CD4-positive, alpha-beta T cell treated with Interleukin-1 beta for 1 hour (primary cell): ENCODE data around the gene CDC34.

Source experiments
- DNase-seq, 2 donors: peaks; one replicate each; pipeline ENCODE4 v3.0.0-alpha.2; 2020 to 2022

The CDC34 gene

DNA sequence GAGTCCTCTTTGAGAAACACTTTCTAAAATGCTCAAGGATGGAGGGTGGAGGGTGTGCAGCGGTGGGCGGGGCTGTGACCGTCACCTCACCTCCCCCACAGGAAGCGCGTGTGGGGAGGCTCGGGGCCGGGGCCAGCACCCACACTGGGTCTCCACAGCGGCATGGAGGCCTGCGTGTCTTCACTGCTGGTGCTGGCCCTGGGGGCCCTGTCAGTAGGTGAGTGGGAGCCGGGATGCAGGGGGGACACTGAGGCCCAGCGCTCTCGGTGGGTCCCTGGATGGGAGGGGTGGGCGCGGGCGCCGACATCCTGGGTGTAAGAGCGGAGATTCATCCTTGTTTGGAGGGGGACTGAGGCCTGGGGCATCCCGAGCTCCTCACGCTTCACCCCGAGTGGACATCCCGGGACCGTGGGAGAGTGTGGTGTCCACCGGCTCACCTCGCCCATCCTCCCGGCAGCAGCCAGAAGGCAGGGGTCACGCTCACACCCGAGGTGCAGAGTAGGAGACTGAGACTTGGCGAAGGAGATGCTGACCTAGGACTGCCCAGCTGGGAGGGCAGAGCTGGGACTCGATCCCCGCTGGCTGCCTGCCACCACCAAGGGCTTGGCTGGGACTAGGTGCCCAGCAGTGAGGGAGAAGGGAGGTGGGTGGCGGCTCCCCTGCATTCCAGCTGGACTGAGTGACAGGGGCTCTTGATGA is 12.5 kb downstream of the CDC34 start, which contains the start of gene GZMM:
TSS of gene GZMM (plus strand) at position 144 of the 699 bp plus-strand sequence. CDS start at position 163, 19 bp downstream.
- DNase-seq: peak; percentile 87 to 89

DNA sequence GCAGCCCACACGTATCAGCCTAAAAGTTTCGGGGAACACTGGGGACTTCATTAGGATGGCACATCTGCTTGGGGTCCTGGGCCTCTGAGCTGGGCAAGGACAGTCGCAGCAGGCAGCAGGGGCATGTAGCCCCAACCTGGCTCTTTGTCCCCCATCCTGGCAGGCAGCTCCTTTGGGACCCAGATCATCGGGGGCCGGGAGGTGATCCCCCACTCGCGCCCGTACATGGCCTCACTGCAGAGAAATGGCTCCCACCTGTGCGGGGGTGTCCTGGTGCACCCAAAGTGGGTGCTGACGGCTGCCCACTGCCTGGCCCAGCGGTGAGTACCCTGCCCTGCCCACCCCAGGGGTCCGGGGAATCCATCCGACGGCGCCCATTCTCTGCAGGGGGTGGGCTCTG is 15.6 kb downstream of the CDC34 start:
- DNase-seq: no peak

DNA sequence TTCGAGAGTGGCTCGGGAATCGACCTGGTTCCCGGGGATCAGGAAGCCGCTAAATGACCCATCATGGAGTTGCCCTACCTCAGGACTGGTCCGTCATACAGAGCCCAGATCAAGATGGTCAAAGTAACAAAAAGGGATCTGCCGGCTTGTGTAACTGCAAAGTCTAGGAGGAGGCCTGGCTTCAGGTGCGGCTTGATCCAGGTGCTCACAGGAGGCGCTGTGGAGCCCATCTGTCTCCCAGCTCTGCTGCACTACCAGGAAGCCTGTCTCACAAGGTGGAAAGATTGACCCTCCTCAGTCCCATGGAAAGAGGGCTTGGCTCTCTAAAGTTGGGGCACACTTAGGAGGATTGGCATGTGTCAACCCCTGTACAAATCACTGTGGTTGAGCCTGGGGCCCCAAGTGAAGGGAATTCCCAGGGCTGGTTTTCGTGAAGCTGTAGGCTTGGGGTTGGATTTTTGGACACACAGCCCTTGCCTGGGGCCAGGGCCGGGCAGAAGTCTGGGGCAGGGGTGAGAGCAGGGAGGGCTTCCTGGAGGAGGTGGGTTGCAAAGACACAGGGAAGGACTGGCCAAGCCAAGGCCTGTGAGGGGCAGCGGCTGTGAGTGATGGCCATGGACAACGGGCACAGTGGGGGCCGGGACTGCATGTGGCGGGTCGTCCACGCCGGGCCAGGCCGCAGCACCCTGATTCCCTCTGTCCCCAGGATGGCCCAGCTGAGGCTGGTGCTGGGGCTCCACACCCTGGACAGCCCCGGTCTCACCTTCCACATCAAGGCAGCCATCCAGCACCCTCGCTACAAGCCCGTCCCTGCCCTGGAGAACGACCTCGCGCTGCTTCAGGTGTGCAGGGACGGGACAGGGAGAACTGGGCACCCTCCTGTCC is 16.5 kb downstream of the CDC34 start:
- no peak for DNase-seq

DNA sequence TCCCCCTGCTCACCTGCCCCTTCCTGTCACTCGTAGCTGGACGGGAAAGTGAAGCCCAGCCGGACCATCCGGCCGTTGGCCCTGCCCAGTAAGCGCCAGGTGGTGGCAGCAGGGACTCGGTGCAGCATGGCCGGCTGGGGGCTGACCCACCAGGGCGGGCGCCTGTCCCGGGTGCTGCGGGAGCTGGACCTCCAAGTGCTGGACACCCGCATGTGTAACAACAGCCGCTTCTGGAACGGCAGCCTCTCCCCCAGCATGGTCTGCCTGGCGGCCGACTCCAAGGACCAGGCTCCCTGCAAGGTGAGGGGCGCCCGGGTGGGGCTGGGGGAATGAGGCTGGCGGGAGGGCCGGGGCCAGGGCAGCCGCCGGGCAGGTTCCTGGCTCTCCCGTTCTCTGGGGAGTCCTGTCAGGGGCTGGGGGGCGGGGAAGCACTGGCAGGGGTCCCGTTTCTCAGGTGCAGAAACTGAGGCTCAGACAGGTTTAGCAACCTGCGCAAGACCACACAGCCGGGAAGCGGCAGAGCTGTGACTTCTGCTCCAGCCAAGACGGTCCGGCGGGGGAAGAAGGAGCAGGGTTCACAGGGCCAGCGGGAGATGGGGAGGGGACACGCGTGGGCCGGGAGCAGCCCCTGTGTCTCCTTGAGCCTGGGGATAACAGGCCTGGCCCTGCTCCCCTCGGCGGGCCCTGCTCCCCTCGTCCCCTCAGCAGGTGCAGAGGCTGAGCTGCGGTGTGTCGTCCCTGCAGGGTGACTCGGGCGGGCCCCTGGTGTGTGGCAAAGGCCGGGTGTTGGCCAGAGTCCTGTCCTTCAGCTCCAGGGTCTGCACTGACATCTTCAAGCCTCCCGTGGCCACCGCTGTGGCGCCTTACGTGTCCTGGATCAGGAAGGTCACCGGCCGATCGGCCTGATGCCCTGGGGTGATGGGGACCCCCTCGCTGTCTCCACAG is 17.6 kb downstream of the CDC34 start:
- DNase-seq: no peak

DNA sequence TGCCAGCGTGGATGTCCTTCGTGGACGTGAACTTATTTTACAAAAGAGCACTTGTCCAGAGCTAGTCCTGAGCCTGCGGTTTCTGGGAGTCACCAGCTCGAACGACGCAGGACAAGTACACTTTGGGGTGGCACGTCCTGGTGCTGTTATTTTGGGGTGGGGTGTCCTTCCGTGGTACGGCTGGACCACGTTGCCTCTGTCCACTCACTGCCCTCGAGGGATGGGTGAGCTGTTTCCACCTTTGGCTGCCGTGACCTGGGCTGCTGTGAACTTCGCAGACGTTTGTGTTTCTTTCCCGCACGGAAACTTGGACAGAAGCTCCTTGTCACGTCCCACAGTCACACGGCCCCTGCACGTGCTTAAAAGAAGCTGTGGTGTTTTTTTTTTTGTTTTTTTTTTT is 23.3 kb downstream of the CDC34 start:
- no peak for DNase-seq

DNA sequence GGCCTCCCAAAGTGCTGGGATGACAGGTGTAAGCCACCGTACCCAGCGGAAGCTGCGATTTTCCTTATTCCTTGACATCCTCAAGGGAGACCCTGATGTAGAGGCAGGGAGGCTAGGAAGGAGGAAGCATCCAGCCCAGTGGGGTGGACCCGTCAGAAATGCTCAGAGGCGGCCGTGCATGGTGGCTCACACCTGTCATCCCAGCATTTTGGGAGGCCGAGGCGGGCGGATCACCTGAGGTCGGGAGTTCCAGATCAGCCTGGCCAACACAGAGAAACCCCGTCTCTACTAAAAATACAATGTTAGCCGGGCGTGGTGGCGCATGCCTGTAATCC is 23.9 kb downstream of the CDC34 start:
- DNase-seq: no peak

DNA sequence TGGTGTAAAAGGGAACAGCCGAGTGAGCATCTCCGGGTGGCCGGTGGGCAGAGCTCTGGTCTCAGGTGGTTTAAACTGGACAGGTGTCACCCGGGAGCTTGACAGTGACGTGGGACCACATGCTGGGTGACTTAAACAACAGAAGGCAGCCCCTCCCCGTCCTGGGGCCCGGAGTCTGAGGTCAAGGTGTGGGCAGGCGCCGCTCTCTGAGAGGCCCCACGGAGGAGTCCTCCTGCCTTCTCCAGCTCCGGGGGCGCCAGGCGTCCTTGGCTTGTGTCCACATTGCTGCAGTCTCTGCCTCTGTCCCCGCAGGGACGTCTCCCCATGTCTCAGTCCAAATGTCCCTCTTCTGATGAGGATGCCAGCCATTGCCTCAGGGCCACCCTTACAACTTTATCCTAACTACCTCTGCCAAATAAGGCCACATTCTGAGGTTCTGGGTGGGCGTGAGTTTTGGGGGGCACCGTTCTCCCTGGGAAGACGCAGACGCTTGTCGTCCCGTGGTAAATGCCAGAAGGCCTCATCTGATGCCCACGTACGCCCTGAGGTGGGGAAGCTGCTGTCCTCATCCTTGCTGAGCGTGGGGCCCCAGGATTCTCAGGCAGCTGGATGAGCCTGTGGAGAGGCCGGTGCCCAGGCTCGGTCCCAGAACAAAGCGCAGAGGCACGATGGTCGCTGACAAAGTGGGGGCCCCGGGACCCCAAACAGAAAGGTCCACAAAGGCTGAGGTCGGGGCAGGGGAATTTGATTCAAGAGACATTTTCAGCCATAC is 25.2 kb downstream of the CDC34 start:
- no peak for DNase-seq

DNA sequence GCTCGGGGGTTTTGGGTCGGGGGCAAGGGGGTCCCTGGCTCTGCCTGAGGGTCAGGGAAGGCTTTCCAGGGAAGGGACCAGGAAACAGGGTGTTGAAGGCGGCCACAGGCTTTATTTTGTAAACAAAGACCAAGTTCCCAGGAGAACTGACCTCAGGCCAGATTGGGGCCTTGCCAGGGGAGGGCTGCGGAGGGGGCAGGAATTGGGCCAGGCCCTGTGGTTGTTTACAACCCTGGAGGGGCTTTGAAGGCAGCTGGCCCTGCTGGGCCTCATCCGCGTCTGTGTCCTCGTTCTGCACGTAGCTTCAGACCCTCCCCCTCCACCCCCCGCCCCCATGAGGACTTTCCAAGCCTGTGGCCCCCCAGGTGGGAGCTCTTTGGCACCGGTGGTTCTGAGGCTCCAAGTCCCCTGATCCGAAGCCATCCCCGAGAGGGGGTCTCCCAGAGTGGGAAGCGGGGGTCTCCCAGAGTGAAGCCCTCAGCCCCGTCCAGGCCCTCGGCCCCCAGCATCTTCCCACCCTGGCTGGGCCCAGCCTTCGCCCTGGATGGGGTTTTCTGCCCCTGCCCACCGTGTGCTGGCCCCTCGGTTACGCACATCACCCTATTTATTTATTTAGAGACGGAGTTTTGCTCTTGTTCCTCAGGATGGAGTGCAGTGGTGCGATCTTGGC is 27.3 kb downstream of the CDC34 start:
- DNase-seq: no peak

DNA sequence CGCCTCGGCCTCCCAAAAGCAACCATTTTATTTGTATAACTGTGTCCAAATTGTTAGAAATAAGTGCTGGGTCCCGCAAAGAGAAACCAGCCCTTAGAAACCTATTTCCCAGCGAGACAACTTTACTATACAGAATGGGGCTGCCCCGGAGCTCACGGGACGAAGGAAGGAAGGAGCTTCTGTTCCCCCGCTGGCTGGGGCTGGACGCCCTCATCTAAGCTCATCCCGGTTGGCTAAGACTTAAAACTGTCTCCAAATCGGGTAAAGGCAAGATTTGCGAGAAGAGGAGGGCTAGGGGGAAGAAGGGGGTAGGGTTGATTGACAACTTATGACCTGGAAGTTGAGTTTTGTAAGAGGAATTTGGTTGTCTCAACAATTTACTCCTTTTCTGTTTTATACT is 28.6 kb downstream of the CDC34 start:
- DNase-seq: no peak

DNA sequence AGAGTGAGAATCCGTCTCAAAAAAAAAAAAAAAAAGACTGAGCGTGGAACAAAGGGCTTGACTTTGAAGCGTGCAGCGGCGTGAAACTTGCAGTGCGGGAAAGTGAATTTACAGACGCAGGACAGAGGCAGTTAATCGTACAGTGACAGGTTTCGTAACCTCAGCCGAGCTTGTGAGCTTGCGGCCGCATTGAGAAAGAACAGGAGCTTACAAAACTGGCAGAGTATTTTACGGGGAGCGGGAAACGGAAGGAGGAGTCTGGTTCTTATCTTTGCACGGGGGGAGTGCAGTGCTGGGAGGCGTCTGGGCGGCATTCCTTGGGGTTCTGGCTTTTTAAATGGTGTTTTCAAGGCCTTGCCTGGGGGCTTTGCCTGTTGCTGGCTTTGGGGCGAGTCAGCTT is 34.8 kb downstream of the CDC34 start:
- peak in 1 of 2 donors; percentile 42 for DNase-seq

DNA sequence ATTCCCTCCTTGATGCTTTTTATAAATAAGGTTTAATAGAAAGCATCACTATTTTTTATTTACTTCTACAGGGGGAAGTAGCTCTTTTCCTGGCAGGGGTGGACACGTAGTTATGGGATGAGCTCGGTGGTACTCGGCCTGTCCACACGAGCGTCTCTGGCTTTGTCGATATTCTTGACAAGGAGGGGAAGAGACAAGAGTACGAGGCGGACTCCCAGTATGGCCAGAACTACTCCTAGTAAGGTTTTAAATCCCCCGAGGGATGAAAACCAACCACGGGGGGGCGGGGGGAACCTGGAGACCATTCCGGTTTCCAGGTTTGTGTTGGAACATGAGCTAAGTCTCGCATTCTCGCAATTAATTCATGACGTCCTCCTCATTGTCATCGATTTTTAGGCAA is 35.3 kb downstream of the CDC34 start:
- no peak for DNase-seq

DNA sequence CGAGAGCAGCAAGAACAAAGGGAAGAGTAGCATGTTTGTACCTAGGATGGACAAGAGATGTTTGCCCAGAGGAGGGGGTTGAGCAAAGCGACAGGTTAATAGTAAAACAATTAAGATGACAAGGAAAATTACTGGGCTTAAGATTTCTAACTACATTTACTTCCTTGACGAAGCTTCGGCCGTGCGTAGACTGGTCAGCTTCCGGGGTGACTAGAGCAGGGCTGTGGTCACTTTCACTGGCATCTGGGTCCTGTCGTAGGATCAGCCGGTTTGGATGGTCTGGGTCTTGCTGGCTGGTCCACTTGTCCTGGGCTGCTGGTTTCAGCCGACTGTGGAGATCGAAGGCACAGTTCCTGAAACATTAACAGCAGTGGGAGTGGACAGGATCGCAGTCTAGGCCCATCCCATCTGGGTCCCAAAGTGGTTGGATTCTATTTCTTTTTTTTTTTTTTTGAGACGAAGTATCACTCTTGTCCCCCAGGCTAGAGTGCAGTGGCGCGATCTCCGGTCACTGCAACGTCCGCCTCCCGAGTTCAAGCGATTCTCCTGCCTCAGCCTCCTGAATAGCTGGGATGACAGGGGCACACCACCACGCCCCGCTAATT is 35.8 kb downstream of the CDC34 start:
- no peak for DNase-seq

DNA sequence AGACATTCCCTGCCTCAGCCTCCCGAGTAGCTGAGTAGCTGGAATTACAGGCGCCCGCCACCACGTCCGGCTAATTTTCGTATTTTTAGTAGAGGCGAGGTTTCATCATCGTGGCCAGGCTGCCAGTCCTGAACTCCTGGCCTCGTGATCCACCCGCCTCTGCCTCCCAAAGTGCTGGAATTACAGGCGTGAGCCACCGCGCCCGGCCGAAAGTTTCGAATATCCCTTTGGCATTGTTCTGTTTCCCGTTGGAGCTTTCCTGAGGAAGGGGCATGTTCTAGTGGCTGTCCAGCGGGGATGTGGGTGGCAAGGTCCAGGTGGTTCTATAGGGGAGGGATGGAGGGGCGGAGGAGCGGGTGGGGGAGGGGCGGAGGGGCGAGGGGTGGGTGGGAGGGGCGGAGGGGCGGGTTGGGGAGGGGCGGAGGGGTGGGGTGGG is 38.7 kb downstream of the CDC34 start:
- DNase-seq: no peak

DNA sequence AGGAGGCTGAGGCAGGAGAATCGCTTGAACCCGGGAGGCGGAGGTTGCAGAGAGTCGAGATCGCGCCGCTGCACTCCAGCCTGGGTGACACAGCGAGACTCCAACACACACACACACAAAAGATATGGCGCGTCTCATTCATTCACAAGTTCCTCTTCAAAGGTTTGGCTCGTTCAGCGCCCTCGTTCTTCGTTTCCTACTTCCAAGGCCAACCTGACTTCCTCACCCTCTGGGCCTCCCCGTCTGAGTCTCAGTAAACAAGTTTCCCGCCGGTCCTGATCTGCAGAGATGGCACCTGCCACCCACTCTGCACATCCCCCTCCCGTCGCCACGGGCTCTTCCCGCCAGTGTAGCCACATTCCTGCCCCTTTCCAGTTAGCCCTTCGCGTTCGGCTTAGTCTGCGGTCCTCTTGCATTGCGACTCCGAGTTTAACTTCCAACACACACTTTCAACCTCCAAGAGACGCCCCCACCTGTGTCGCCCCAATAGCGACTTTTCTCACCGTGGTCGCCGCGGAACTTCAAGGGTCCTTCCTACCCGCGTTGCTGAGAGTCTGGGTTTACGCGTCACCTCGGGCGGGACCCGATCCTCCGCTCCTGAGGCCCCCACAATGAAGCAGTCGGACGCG is 39.5 kb downstream of the CDC34 start:
- DNase-seq: peak; percentile 53 to 57

DNA sequence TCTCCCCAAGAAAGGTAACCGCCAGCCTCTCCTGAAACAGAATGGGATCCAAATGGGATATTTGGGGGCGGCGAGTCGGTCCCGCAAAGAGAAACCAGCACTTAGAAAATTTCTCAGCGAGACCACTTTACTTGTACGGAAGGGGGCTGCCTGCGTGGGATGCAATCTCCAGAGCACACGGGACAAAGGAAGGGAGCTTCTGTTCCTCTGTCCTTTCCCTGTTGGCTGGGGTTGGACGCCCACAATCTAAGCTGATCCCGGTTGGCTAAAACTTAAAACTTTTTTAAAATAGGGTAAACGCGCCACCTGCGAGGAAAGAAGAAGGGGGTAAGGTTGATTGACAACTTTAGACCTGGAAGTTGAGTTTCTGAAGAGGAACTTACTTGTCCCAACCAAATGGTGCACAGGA is 40.0 kb downstream of the CDC34 start:
- peak in 1 of 2 donors; percentile 37 for DNase-seq

DNA sequence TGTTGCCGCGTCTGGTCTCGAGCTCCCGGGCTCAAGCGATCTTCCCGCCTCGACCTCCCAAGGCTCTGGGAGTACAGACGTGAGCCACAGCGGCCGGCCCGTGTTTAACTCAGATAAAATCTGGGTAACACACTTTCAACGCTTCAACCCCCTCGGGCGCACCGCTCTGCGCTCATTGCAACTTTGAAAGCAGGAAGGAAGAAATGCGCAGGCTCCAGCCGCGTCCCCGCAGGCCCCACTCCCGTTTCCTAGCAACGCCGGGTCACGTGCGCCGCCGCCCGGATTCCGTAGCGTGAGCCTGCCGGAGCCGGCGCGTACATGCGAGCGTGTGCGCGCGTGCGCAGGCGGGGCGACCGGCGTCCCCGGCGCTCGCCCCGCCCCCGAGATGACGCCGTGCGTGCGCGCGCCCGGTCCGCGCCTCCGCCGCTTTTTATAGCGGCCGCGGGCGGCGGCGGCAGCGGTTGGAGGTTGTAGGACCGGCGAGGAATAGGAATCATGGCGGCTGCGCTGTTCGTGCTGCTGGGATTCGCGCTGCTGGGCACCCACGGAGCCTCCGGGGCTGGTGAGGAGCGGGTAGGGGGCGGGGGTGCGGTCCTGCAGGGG is 40.7 kb downstream of the CDC34 start, which contains the start of gene BSG:
TSS of gene BSG (plus strand) at position 457 of the 603 bp plus-strand sequence. CDS start at position 496, 39 bp downstream.
- DNase-seq: peak; percentile 98

DNA sequence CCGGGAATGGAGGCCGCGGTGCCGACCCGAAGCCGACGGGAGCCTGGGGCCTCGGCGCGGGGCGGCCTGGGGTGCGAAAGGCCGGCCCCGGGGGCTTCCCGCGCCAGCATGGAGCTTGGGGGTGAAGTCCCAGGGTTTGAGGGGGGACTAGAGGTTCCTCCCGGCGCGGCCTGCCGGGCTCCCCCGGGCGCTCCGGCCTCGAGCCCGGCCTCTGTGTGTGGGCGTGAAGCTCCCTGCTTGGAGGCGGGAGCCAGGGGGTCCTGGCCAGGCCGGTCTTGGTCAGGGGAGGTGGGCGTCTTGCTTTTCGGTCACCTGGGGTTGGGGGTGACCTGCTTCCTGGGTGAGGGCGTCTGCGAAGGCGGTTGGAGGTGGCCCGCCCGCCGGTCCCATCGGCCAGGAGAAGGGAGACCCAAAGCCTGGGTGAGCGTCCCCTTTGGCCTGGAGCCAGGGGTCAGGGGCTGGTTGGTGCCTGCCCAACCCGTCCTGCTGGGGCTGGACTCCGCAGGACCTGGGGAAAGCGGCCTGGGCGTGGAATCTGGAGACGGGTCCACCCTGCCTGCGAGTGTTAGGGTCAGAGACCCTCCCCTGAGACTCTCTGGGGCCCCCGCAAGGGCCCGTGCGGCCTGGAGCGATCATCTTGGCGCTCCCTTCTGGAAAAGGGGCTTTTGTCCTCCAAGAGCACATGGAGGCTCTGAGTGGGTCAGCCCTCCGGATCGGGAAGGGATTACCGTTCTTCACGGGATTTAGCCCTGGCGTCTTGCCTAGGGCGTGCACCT is 41.4 kb downstream of the CDC34 start:
- DNase-seq: no peak

DNA sequence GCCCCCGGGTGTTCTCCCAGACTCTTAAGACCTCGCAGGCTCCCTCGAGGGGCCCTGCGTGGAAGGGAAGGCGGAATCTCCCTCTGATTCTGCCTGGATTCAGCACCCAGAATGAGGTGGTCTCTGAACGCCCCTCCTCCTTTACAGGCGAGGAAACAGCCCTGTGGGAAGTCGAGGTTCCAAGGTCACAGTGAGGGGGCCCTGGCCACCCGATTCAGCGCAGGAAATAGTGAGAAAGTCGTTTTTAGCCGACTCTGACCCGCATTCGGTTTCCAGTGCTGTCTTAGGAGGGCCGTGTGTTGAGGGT is 41.9 kb downstream of the CDC34 start:
- no peak for DNase-seq
